Stimulated activated CD4-positive, alpha-beta T cell treated with anti-CD3 and anti-CD28 coated beads, TNF-alpha, amount 100 ng/mL, for 24 hours (primary cell): ENCODE measurements around the gene SMAD3.
A peak's percentile ranks its signal among the peaks of the same experiment; 100 is the strongest.
"Not testable (repeated sequence)": the region's sequence is repeated elsewhere in the genome, so short reads cannot be mapped to it uniquely, and the experiment has no call there.

ENCODE experiments used
- DNase-seq, 3 experiments: peaks; one replicate each; pipeline ENCODE4 v3.0.0-alpha.2; 2020; ENCODE audit warnings: low read depth in 3 of 3

SMAD3 gene

DNA sequence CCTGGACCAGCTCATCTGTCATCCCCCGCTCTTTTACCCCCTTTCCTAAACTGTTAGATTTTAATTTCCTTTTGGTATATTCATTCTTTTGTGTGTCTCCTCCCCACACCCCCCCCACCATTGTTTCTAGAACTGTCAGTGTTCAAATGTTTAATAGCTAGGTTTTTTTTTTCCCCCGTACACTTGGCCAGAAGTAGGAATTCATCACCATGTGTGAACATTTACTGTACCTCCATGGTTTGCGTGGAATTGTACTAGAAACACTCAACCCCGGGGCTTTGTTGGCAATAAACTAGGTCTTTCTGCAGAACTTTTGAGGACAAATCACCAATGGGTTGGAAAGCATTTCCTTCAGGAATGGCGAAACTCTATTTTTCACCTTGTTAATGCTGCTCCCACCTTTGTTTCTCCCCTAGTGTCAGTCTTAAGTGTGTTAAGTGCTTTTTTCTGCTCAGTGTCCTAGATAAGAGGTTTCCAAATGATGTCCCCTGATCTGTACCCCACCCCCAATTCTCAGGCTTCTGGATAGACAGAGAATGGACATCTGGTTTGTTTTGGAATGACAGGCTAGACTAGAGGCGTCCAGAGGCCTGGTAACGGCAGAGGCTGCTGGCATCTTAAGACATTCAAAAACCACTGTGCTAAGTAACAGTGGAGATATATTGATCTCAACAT lies 76.8 kb downstream of the SMAD3 start:
- no peak for DNase-seq

DNA sequence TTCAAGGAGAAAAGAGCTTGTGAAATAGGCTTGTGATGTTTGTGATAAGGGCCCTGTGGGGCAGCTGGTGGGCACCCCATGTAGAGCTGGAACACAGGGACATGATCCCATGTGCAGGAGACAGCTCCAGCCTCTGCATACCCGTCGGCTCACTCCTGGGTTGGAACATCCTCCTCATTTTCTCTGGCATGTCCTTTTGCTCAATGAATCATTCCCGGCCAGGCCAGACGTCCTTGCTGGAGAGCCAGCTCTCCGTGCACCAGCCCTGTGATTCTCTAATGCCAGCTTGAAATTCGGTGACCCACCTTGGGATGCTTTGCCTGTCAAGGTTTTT lies 77.3 kb downstream of the SMAD3 start:
- no peak for DNase-seq

DNA sequence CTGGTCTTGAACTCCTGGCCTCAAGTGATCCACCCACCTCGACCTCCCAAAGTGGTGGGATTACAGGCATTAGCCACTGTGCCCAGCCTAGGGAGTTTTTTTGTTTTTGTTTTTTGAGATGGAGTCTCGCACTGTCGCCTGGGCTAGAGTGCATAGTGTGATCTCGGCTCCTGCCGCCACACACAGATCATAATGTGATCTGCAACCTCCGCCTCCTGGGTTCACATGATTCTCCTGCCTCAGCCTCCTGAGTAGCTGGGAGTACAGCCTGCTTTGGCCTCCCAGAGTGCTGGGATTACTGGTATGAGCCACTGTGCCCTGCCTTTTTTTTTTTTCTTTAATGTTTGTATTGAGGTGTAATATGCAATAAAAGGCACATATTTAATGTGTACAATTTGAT lies 78.2 kb downstream of the SMAD3 start:
- no peak for DNase-seq

DNA sequence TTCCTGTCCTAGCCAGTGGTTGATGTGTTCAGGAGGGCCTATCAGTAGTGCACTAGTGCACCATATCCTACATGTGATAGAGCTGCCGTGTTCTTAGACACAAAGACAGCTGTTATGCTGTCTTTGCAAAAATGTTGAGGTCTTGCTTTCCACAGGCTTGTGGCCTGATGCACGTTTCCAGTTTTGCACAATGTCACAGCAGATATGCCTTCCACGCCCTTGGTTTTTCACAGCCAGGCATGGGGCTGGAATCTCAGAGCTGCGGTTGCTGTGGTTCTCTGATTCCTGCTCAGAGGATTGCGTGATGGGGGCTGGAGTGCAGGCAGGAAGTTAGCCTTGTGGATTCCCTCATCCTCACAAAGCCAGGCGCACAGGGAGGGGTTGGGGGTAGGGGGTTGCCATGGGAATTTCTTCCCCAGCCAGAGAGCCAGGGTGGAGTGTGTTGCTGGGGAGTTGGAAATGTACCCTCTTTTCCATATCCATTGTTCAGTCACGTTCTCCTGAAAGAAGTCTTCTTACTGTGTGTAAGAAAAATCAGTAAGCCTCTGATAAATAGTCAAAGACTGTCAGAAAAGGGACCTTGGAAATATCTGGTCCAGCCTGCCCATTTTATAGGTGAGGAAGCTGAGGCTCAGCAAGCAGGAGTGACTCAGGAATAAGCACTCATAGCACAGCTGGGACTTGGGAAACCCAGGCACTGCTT lies 79.4 kb downstream of the SMAD3 start:
- no peak for DNase-seq

DNA sequence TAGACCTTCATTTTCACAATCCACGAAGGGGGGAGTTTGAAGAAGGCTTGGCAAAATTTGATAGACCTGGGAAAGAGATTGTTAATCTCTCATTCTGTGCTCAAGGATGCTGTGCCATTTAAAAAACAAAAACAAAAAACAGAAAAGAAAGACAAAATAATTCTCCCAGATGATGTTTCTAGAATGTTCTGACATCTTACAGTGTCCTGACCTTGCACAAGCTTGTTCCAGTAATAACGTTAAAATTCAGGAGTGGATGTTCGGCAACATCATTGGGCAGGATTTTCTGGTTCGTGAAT lies 79.9 kb downstream of the SMAD3 start:
- DNase-seq: no peak

DNA sequence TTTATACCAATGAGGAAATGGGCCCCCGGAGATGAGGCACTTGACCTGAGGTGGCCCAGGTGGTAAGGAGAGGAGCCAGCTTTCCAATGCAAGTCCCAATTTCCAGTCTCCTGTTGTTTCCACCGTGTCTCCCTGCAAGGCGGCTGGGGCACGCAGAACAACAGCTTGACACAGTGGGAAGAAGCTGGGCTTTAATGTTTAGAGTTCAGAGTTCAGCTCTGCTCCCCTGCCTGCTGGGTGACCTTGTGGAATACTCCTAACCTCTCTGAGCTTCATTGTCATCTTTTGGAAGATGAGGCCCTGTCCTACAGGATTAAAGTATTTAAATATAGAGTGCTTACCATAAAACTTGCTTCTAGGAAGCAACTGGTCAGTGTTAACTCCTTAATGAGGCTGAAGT lies 80.3 kb downstream of the SMAD3 start:
- DNase-seq: no peak

DNA sequence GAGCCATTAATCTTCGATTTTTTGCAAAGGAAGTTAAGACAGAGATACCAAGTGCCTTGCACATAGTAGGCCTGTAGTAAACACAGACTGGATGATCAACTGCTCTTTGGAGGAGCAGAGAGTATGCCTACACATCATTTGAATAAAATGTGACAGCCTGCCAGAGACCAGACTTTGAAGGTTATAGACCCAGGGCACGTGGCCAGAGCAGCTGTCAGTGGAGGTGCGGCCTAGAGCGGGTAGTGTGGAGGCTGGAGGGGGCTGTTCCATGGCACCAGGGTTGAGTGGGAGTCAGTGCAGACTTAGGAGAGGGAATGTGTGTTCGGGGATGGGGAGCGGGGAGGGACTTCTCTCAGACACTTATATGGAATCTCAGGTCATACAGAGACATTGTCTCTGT lies 80.8 kb downstream of the SMAD3 start:
- DNase-seq: no peak

DNA sequence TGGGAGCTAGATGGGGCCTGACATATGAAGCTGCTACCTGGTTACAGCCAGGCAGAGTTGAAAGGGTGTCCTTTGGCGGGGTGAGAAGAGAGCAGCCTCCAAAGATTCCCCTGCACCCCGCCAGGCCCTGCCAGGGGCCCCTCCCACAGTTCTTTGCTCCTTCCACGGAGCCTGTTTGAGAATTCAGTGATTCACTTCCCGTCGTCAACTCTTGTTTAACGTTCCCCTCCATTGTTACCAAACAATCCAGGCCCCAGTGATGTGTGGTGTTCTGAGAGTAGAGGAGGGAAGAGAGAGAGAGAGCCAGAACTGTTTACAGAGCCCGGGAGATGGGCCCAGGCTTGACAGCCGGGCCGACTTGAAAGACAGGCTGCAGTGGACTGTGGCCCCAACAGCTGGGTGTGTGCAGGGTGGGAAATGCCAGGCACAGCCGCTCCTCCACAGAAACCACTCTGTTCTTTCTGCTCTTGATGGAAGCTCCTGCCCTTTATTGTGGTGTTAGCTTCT lies 81.5 kb downstream of the SMAD3 start:
- peak in 2 of 3 experiments; percentile 19 to 35 for DNase-seq

DNA sequence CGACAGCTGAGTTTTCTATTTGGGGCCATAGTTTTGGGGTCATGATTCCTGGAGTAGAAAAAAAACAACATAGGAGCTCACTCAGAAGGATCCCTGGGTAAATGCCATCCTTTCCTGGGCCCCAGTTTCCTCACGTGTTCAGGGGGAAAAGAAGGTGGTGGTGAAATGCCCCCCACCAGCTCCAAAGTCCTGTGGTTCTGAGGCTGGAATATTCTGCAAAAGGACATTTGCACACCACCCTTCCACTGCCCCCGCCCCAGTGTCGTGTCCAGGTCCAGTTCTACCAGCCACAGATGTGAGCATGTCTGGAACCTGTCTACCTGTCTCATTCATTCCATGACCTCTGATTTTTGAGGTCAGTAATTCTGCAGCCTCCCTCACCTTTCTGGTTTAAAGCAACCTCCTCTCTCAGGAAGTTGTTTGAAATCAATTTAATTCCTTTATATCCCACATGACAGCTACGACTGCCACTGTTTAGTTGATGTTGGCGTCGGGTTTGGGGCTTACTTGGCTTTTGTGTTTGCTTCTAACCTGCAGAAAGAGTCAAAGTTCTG lies 82.1 kb downstream of the SMAD3 start:
- no peak for DNase-seq

DNA sequence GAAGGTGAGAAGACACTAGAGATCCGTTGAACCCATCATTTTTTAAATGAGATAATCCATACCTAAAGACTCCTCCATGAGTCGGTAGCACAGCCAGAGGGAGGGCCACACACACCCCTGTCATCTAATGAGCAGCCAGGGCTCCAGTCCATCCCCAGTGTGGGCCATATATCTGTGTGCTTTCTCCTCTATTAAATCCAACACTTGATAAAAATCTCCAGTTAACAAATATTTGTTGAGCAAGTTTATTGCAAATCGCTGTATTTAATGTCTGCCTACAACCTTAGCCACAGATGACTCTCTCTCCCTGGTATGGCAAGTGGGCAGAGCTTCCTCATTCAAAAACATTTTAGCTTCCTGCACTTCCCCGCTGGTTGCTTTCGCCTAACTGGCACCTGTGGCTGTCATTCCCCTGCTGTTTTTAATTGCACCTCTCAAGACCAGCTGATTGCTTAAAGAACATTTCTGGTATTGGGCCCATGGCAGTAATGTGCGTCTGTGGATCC lies 82.8 kb downstream of the SMAD3 start:
- no peak for DNase-seq

DNA sequence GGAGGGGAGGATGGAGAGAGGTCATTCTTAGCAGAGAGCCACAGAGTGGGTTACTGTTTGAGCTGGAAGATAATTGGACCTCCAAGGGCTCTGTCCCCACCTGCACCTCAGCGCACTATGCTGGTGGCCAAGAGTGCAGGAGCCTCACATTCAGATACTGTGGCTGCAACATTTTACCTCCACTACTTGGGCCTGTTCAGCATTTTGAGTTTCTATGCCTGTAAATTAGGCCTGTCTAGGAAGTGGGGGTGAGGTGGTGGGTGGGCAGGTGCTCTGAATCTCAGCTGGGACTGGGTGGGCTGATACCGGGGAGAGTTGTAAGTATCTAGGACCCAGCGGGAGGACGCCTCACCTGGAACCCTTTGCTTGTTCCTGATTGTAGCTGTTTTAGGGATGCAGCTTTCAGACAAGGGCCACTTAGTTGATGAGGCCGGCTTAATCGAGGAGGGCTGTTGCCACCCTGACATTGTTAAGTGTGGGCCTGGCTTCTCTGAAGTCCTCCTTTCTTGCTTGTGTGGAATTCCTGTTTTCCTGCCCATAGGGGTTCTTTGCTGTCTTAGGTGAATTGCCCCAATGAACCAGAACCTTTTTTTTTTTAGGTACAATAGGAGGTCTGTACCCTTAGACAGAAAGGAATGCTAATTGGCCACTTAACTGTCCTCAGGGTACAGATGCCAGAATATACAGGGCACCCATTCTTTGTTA lies 83.8 kb downstream of the SMAD3 start:
- DNase-seq: no peak

DNA sequence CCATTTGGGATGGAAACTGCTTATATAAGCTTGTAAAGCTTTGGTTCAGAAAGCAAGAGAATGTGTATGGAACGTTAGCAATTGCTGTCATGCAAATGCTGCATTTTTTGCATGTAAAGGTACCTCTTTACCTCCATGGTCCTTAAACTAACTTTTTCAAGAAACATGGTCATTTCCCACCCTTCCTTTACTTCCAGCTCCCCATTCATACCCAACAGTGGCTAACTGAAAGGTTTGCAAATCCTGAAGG lies 84.3 kb downstream of the SMAD3 start:
- no peak for DNase-seq

DNA sequence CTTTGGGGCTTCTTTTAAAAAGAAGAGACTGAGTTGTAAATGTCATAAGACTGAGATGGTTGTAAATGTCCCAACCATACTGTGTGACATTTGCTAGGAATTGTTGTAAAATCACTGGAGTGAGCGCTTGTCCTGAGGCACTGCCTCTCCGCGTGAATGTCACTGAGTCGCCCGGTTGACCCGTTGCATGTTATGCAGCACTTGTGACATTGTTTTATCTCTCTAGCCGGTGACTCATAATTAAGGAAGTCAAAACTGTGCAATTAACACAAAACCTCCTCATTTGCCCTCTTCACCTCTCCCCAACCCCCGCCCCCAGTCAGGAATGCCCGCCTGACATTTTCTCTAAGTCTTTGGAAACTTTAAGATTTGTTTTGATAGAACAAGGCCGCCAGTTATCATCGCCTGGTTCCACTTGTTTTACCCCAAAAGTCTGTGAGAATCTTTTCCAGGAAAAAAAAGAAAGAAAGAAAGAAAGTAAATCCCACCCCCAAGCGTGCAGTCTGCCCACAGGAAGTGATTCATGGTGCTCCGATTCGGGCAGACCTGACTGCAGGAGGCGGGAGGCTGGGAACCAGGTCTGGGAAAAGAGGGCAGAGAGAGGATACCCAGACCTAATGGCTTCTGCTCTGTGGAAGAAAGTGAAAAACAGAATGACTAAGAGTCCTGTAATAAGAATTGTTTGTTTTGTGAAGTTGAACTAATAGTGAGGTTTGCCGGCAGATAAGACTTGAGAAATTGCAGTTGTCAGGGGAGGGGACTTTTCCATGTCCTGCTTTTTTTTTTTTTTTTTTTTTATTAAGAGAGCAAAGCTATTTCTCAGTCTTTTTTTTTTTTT lies 84.8 kb downstream of the SMAD3 start:
- peak in 1 of 3 experiments; percentile 48 for DNase-seq

DNA sequence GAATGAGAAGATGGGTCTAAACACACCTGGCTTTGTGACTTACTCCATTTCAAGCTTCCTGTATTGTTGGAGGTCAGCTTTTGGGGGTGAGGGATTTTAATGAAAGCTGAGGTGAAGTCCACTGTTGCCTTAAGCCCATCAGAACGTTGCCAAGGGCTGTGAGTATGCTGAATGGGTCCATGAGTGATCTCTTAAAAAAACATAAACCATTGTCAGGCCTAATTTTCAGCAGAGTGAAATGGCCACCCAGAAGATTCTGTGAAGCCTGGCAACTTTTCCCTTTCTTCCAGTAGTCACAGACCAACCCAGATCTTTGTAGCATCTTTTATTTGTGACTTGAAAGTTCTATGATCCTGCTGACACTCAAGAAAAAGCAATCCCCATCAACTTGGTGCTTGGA lies 87.0 kb downstream of the SMAD3 start:
- no peak for DNase-seq

DNA sequence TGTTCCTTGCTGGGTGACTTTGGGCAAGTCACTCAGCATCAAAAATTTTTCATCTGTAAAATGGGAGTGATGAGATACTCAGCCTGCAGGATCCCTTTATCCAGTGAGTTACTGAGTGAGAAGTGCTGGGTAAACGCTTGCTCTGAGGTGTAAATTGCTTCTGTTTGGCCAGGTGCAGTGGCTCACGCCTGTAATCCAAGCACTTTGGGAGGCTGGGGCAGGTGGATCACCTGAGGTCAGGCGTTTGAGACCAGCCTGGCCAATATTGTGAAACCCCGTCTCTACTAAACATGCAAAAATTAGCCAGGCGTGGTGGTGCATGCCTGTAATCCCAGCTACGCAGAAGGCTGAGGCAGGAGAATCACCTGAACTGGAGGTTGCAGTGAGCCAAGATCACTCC lies 87.6 kb downstream of the SMAD3 start:
- not testable (repeated sequence) for DNase-seq

DNA sequence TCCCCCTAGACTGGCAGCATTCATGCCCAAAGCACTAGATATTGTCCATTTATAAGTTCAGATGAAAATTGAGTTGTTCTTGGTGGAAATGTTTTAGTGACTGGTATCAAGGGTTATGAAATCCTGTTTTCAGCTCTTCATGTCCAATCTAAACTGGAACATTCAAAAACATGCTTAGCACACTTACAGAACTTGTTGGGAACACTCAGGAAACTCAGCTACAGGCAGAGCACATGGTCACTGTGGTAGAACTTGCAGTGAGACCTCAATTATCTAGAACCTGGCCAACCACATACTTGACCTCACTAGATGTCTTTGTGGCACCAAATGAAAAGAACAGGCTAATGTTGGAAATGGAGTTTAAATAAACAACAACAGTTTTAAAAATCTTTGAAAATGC lies 88.8 kb downstream of the SMAD3 start:
- DNase-seq: no peak

DNA sequence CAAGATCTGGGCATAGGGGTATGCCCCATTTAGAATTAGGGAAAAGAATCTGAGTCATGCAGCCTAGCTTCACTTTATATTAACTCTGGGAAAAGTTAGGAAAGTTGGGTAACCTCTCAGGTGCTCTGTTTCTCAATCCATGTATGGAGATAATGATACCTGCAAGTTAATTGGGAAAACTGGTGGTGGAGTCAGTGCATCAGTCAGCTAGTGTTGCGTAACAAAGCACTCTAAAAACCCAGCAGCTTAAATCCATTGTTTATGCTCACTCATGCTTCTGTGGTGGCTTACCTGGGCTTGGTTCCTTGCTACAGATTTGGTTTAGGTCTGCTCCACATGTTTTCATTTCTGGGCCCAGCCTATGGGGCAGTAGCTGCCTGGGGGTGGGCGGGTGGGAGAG lies 91.0 kb downstream of the SMAD3 start:
- no peak for DNase-seq

DNA sequence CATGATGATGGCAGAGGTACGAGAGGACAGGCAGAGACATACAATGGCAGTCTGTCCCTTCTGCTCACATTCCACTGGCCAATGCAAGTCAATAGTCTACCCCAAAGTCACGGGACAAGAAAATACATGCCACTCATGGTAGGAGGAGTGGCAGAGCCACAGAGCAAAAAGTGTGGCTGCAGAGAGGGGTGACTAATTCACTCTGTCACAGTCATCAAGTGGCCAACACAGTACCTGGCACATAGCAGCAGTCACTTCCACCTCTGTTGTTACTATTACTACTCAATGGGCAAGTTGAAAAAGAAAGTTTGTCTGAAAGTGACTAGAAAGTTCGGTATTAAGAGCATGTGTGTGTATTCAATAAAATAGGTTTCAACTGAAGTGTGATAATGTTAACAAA lies 91.4 kb downstream of the SMAD3 start:
- DNase-seq: no peak

DNA sequence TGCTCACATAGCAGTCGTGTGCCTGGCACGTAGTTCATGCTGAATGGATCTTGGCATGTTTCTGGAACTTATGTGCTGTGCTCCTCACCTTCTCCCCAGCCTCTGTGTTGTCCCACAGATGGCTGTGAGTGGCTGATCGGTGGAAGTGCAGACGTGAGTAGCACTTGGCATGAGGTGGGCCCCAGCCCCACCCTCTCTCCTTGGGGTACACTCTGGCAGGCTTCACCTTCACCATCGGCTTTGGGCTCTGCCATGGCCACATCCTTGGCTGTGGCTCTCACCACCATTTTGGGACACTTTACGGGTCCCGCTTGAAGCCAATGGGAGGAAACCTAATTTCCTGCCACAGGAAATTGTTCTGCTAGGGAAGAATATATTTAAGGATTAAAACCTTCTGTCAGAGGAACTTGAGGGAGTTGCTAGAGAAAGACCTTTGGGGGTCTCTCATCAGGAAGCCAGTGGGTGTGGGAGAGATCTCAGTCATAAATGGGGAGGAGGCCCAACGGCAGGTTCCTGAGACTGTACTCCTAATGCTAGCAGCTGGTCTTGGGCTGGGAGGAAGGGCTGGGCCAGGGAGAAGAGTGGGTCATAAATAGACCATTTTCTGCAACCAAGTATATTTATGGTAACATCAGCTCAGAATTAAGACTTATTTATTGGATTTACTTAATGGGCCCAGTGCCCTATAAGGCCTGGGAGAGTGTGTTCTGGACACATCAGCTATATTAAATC lies 92.3 kb downstream of the SMAD3 start:
- no peak for DNase-seq

DNA sequence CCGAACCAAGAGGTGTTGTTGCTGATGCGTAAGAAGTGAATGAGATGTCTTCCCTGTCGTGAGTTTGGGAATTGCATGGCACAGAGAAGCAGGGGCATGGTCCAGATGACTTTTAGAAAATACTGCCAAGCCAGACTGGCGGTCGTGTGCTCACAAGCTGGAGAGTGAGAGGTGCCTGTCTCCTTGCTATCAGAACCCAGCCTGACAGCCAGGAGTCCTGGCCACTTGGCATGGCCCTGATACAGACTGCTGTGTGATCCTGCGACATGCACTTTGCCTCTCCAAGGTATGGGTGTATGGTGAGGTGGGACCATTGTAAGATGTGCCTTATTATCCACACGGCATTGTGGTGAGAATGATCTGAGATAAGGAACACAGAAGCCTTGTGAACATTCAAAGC lies 93.0 kb downstream of the SMAD3 start:
- no peak for DNase-seq

DNA sequence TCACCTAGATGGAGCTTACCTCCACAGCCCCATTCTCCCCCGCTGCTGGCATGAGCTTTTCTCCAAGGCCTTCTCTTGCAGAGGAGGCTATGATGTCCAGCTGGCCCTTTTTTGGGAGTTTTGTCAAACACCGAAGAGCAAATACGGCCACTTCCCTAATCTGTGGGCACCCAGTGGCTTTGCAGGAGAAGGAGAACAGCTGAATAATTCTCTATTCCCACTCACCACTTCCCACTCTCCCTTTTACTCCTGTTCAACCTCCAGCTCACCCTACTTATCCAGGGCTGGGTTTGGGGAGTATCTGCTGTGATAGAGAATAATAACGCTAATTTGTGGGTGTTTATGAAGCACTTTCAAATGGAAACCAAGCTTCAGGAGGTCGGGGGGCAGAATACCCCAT lies 96.0 kb downstream of the SMAD3 start:
- DNase-seq: no peak
